ENCODE measurements around the gene SLC13A2.

- TF ChIP-seq FOXM1 (IDR thresholded peaks at IDR 0.05; ENCODE audit: borderline replicate concordance, low read depth) (no peak), EP300 (IDR thresholded peaks at IDR 0.05; ENCODE audit: borderline replicate concordance) (no peak), USF1 (IDR thresholded peaks at IDR 0.05) (no peak), TAF1 (IDR thresholded peaks at IDR 0.05; ENCODE audit: low read depth) (no peak), RAD21 (IDR thresholded peaks at IDR 0.05; ENCODE audit: low read depth) (no peak), YY1 (IDR thresholded peaks at IDR 0.05; ENCODE audit: low read depth) (no peak), MAX (IDR thresholded peaks at IDR 0.05) (no peak), NFIC (IDR thresholded peaks at IDR 0.05) (no peak), EGR1 (IDR thresholded peaks at IDR 0.05) (no peak), CEBPB (IDR thresholded peaks at IDR 0.05) (no peak), REST (IDR thresholded peaks at IDR 0.05; ENCODE audit: low read depth) (no peak), TCF12 (IDR thresholded peaks at IDR 0.05; ENCODE audit: low read depth) (no peak), CREB1 (IDR thresholded peaks at IDR 0.05; ENCODE audit: low read depth) (no peak), TEAD4 (IDR thresholded peaks at IDR 0.05) (no peak)
Measured at GRCh38 chr17:28507567-28508203, 34.2 kb downstream of the SLC13A2 start.
